ENCODE measurements around the gene KRTAP12-3.

DNA sequence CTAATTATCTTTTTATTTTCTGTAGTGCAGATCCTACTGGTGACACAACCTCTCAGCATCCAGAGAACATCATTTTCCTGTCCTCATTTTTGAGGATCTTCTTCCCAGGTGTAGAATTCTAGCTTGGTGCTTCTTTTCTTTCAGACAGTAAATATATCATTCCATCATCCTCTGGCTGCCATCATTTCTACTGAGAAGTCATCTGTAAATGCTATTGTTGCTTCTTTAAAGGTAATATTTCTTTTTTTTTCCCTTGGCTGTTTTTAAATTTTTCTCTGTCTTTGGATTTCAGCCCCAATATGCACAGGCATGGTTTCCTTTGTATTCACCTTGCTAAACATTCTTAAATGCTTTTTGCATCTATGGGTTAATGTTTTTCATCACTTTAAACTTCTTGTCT is 34.2 kb upstream of the KRTAP12-3 start:
- TF ChIP-seq, protein P1, sequence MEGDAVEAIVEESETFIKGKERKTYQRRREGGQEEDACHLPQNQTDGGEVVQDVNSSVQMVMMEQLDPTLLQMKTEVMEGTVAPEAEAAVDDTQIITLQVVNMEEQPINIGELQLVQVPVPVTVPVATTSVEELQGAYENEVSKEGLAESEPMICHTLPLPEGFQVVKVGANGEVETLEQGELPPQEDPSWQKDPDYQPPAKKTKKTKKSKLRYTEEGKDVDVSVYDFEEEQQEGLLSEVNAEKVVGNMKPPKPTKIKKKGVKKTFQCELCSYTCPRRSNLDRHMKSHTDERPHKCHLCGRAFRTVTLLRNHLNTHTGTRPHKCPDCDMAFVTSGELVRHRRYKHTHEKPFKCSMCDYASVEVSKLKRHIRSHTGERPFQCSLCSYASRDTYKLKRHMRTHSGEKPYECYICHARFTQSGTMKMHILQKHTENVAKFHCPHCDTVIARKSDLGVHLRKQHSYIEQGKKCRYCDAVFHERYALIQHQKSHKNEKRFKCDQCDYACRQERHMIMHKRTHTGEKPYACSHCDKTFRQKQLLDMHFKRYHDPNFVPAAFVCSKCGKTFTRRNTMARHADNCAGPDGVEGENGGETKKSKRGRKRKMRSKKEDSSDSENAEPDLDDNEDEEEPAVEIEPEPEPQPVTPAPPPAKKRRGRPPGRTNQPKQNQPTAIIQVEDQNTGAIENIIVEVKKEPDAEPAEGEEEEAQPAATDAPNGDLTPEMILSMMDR (conservative IDR thresholded peaks at IDR 0.05): no peak
- TF ChIP-seq EZH2 (IDR thresholded peaks at IDR 0.05; ENCODE audit: low read depth): no peak

Data from PC-9 (cell line).